ENCODE results near the gene CTNS. TPM values are rescaled to one million over a fixed set of nuclear protein-coding genes. Genes with fewer than 3 reads are reported as not detected.

The CTNS gene
- total RNA-seq, 1 experiment from 2014 or later = 7.9 TPM

DNA sequence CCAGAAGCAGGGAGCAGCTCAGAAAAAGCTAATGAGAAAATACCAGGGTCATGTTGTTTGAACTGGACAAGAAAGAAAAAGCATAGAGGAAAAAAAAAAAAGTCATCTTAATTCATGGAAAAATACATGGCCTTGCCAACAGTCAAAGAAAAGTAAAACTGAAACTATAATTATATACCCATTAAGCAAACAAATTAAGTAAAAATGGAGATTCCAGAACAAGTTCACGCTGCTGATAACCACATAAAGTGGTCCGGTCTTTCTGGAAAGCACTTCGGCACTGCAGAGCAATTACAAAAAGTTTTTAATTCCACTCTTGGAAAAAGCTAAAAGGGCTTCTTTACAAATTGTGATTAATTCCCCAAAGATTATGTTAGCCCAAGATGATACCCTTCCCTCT lies 71.8 kb downstream of the CTNS start (continued):
- TF ChIP-seq CTCF (IDR thresholded peaks at IDR 0.05 in 2 of 3, conservative IDR thresholded peaks at IDR 0.05 in 1 of 3; ENCODE audit: borderline replicate concordance in 1 of 3, insufficient read depth in 1 of 3, low read depth in 2 of 3, low read length in 2 of 3) (no peak), ELF1 (IDR thresholded peaks at IDR 0.05; ENCODE audit: borderline replicate concordance, low read depth) (no peak), SRF (IDR thresholded peaks at IDR 0.05; ENCODE audit: low read depth) (no peak)

DNA sequence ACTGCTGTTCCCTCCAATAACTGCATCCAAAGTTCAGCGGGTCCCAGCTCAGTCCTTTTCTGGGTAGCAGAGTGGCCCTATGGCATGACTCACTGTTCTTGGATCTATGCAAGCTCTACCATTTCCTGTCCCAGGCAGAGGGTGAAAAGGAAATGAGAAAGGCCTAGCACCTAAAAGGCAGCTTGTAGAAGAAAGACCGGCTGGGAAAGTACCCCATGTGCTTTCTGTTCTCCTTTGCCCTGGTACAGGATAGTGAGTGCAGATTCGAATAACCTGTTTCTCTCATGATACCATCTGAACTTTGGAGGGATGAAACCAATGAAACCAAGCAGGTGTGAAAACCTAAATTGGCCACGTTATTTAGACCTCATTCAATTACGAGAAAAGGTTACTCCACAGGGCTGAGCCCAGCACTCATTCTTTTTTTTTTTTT lies 74.4 kb downstream of the CTNS start:
- Histone ChIP-seq H3K4me2 (ENCODE audit: low read length) (no peak overlapping the region), H3K9me3 (ENCODE audit: control insufficient read depth in 1 of 2, insufficient read depth in 1 of 2, low read depth in 1 of 2, low read length in 2 of 2) (no peaks in the 10 kb centered on the region), H3K9ac (ENCODE audit: low read length) (no peak overlapping the region), H3K27ac (ENCODE audit: low read depth, low read length) (no peak overlapping the region), H2AFZ (ENCODE audit: low read depth, low read length, poor library complexity, severe bottlenecking) (no peak overlapping the region), H3K9me2 (ENCODE audit: insufficient read depth) (no peaks in the 10 kb centered on the region), H3K4me1 (ENCODE audit: control insufficient read depth in 1 of 2, insufficient read depth in 2 of 2, low read length in 2 of 2) (peaks cover 0 to 4% of the 10 kb centered on the region in 2 experiments; a peak in 2 of 4 replicates), H4K20me1 (ENCODE audit: insufficient read depth) (no peaks in the 10 kb centered on the region; the same call in 1 of the 2 replicates), H3K36me3 (ENCODE audit: control insufficient read depth in 1 of 2, insufficient read depth in 2 of 2, low read length in 2 of 2) (peaks cover 10 to 13% of the 10 kb centered on the region in 2 experiments; a peak in 3 of 4 replicates), H3K4me3 (replicated peaks in 1 of 2; ENCODE audit: low read depth in 1 of 2, low read length in 2 of 2) (no peak overlapping the region), H3K27me3 (ENCODE audit: insufficient read depth, low read length) (no peaks in the 10 kb centered on the region), H3K79me2 (ENCODE audit: insufficient read depth, low read length) (no peaks in the 10 kb centered on the region)
- RAD21 ChIA-PET (ENCODE audit: low non-redundant PET in 1 of 2, low total read pairs in 2 of 2, uncharacterized antibody in 2 of 2, unreplicated experiment in 2 of 2) = interaction anchor here in 1 of 2 experiments (0.7 kb wide), 1 partner anchor 11 kb away, joined by 5 read pairs; no protein-coding TSS in a partner anchor
- no peak for ATAC-seq
- intact Hi-C loops (cut with micrococcal nuclease) = no loop called here
- no TSS peak for BruUV-seq (replicated peaks)
- POLR2A ChIA-PET = interaction anchor here (1.1 kb wide), 1 partner anchor 12 kb away, joined by 4 read pairs; the partner anchor contains the start of gene HASPIN
- CTCF ChIA-PET = interaction anchor here (2.1 kb wide), 1 partner anchor 27 kb away, joined by 6 read pairs; no protein-coding TSS in a partner anchor
- TF ChIP-seq SP1 (IDR thresholded peaks at IDR 0.05; ENCODE audit: low read depth) = no peak
- no peak for TF ChIP-seq EZH2 (IDR thresholded peaks at IDR 0.05)
- no peak for DNase-seq (ENCODE audit: low read depth, low spot score)

Other genes with a start within 250 kb of the CTNS start
- not detected for gene OR1E1, start 238.3 kb upstream of the CTNS start, total RNA-seq (2021; ENCODE audit: unreplicated experiment)
- gene OR3A3, start 225.4 kb upstream of the CTNS start, total RNA-seq (2021; ENCODE audit: unreplicated experiment) = not detected
- gene OR1E2, start 202.9 kb upstream of the CTNS start, total RNA-seq (2021; ENCODE audit: unreplicated experiment) = not detected
- not detected for gene SPATA22, start 164.9 kb upstream of the CTNS start, total RNA-seq (2021; ENCODE audit: unreplicated experiment)
- not detected for gene ASPA, start 160.8 kb upstream of the CTNS start, total RNA-seq (2021; ENCODE audit: unreplicated experiment)
- 1.4 TPM for gene TRPV3, start 78.9 kb upstream of the CTNS start, total RNA-seq (2021; ENCODE audit: unreplicated experiment)
- 5.5 TPM for gene TRPV1, start 27.3 kb upstream of the CTNS start, total RNA-seq (2021; ENCODE audit: unreplicated experiment)
- gene SHPK, start 510 bp upstream of the CTNS start, total RNA-seq (2021; ENCODE audit: unreplicated experiment) = 19.6 TPM
- 50.0 TPM for gene TAX1BP3, start 31.8 kb downstream of the CTNS start, total RNA-seq (2021; ENCODE audit: unreplicated experiment)
- gene EMC6, start 32.1 kb downstream of the CTNS start, total RNA-seq (2021; ENCODE audit: unreplicated experiment) = 62.4 TPM
- 9.0 TPM for gene P2RX5, start 59.4 kb downstream of the CTNS start, total RNA-seq (2021; ENCODE audit: unreplicated experiment)
- gene HASPIN, start 87.1 kb downstream of the CTNS start, total RNA-seq (2021; ENCODE audit: unreplicated experiment) = 19.6 TPM
- gene ITGAE, start 164.4 kb downstream of the CTNS start, total RNA-seq (2021; ENCODE audit: unreplicated experiment) = 19.9 TPM
- gene NCBP3, start 209.5 kb downstream of the CTNS start, total RNA-seq (2021; ENCODE audit: unreplicated experiment) = 46.5 TPM

Measured in HCT116 (cell line).